ENCODE results near the gene BRD7.

Gene BRD7

GRCh38 chr16:50271148-50272041 is 97.4 kb downstream of the BRD7 start:
- peak; percentile 9 for DNase-seq (ENCODE audit: low read depth)

- peak; percentile 56 for DNase-seq (ENCODE audit: low read depth)
Observed at GRCh38 chr16:50270510-50271147, 98.2 kb downstream of the BRD7 start.

GRCh38 chr16:50269769-50270509 is 98.8 kb downstream of the BRD7 start:
- no peak for DNase-seq (ENCODE audit: low read depth)

GRCh38 chr16:50269061-50269705 is 99.6 kb downstream of the BRD7 start:
- no peak for DNase-seq (ENCODE audit: low read depth)

- no peak for DNase-seq (ENCODE audit: low read depth)
Observed at GRCh38 chr16:50268352-50268751, 100.4 kb downstream of the BRD7 start.

GRCh38 chr16:50267651-50268050 is 101.1 kb downstream of the BRD7 start:
- no peak for DNase-seq (ENCODE audit: low read depth)

- DNase-seq (ENCODE audit: low read depth) = no peak
Observed at GRCh38 chr16:50267151-50267631, 101.6 kb downstream of the BRD7 start.

- peak; percentile 77 for DNase-seq (ENCODE audit: low read depth)
Observed at GRCh38 chr16:50266337-50267091, 102.3 kb downstream of the BRD7 start, which contains the start of gene ADCY7. ADCY7 (plus strand) TSS chr16:50266551; CDS start chr16:50288180, 21,629 bp downstream.

Measured in amniotic epithelial cell (primary cell).